H1 (cell line): ENCODE measurements around the gene C20orf173. TPM values are rescaled to one million over a fixed set of nuclear protein-coding genes. Genes with fewer than 3 reads are reported as not detected.

Experiments
- CHD2 ChIP-seq: IDR thresholded peaks from 2 replicates; pipeline ENCODE4 v1.6.1; 2012; ENCODE audit warnings: low read length, improper control_type of control experiment
- ZNF274 ChIP-seq: IDR thresholded peaks from 2 replicates; pipeline ENCODE4 v1.7.0; 2012; ENCODE audit warnings: low read length, borderline replicate concordance; ENCODE audit errors: extremely low read depth
- polyA plus RNA-seq, 7 experiments: library from polyadenylated mRNA; depleted of rRNA in 3 of 7; stranded (reverse) in 5 of 7; unstranded in 2 of 7; fragments of >200 nt in 5 of 7; fragments of 200-250 nt in 2 of 7; gene quantifications; 1 replicate in 5 of 7; 2 replicates in 1 of 7; 4 replicates in 1 of 7; pipeline versions ENCODE4 v1.2.1 to v1.2.3, GENCODE V29; 2011 to 2013; ENCODE audit warnings: missing spikeins in 2 of 7, mixed read lengths in 2 of 7
- total RNA-seq: library from RNA; stranded (reverse); fragmentation: NEBNext Ultra II Directional; extraction: Animal tissue kit (Norgen Biotek cat#: 25700); gene quantifications from 2 replicates; pipeline ENCODE4 v1.2.1, GENCODE V29; 2021
- TF ChIP-seq, protein P1 (sequence below): IDR thresholded peaks from 2 replicates; pipeline ENCODE4 v1.6.1; 2012; ENCODE audit warnings: inconsistent platforms

C20orf173 gene
- total and polyA plus RNA-seq, 2 of the 8 experiments (the other 6 are each of a cell fraction or from before 2014, with no cell fraction given): not detected

GRCh38 chr20:35559042-35559693, 29.7 kb upstream of the C20orf173 start (continued):
- TF ChIP-seq, protein P1, sequence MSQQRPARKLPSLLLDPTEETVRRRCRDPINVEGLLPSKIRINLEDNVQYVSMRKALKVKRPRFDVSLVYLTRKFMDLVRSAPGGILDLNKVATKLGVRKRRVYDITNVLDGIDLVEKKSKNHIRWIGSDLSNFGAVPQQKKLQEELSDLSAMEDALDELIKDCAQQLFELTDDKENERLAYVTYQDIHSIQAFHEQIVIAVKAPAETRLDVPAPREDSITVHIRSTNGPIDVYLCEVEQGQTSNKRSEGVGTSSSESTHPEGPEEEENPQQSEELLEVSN: no peak
- TF ChIP-seq CHD2 (no peak), ZNF274 (no peak)
